ENCODE measurements around the gene KRT8.
"Not testable (repeated sequence)": the region's sequence is repeated elsewhere in the genome, so short reads cannot be mapped to it uniquely, and the experiment has no call there.

Gene KRT8

GRCh38 chr12:52874573-52875435 is 30.1 kb downstream of the KRT8 start:
- no peak for DNase-seq (ENCODE audit: low read depth)

GRCh38 chr12:52873832-52874572 is 30.9 kb downstream of the KRT8 start:
- DNase-seq (ENCODE audit: low read depth): peak; percentile 26

GRCh38 chr12:52873513-52873831 is 31.4 kb downstream of the KRT8 start:
- DNase-seq (ENCODE audit: low read depth): no peak

GRCh38 chr12:52872644-52873389 is 32.1 kb downstream of the KRT8 start:
- no peak for DNase-seq (ENCODE audit: low read depth)

GRCh38 chr12:52871291-52872039 is 33.4 kb downstream of the KRT8 start:
- DNase-seq (ENCODE audit: low read depth): no peak

- peak; percentile 54 for DNase-seq (ENCODE audit: low read depth)
These were observed 34.2 kb downstream of the KRT8 start for GRCh38 chr12:52870361-52871290.

GRCh38 chr12:52867642-52868041 is 37.2 kb downstream of the KRT8 start:
- no peak for DNase-seq (ENCODE audit: low read depth)

GRCh38 chr12:52867152-52867551 is 37.7 kb downstream of the KRT8 start:
- no peak for DNase-seq (ENCODE audit: low read depth)

GRCh38 chr12:52865090-52865944 is 39.6 kb downstream of the KRT8 start:
- no peak for DNase-seq (ENCODE audit: low read depth)

- DNase-seq (ENCODE audit: low read depth): no peak
These were observed 42.9 kb downstream of the KRT8 start for GRCh38 chr12:52862023-52862422.

GRCh38 chr12:52861511-52861910 is 43.4 kb downstream of the KRT8 start:
- no peak for DNase-seq (ENCODE audit: low read depth)

- DNase-seq (ENCODE audit: low read depth): no peak
These were observed 44.6 kb downstream of the KRT8 start for GRCh38 chr12:52860102-52860823.

GRCh38 chr12:52857500-52857899 is 47.4 kb downstream of the KRT8 start:
- DNase-seq (ENCODE audit: low read depth): no peak

- DNase-seq (ENCODE audit: low read depth): no peak
These were observed 48.1 kb downstream of the KRT8 start for GRCh38 chr12:52856787-52857186.

- DNase-seq (ENCODE audit: low read depth): not testable (repeated sequence)
These were observed 48.8 kb downstream of the KRT8 start for GRCh38 chr12:52856077-52856476.

GRCh38 chr12:52851787-52852186 is 53.1 kb downstream of the KRT8 start:
- no peak for DNase-seq (ENCODE audit: low read depth)

- DNase-seq (ENCODE audit: low read depth): no peak
These were observed 54.2 kb downstream of the KRT8 start for GRCh38 chr12:52850681-52851080.

- DNase-seq (ENCODE audit: low read depth): no peak
These were observed 55.4 kb downstream of the KRT8 start for GRCh38 chr12:52849511-52849910.

GRCh38 chr12:52848661-52849255 is 56.1 kb downstream of the KRT8 start, which contains the start of gene KRT78:
Gene KRT78, minus strand, starts transcription at chr12:52848994. Its CDS starts 64 bp downstream, at chr12:52848930.
- no peak for DNase-seq (ENCODE audit: low read depth)
